GM12892 (cell line): ENCODE data around the gene MYADML2.

Experiments used
- POLR2A ChIP-seq: IDR thresholded peaks from 2 replicates; pipeline ENCODE4 v1.6.1; 2011; ENCODE audit warnings: low read depth, low read length, control low read depth
- POLR2AphosphoS5 ChIP-seq: IDR thresholded peaks from 2 replicates; pipeline ENCODE4 v1.6.1; 2011; ENCODE audit warnings: low read depth, low read length, control low read depth

DNA sequence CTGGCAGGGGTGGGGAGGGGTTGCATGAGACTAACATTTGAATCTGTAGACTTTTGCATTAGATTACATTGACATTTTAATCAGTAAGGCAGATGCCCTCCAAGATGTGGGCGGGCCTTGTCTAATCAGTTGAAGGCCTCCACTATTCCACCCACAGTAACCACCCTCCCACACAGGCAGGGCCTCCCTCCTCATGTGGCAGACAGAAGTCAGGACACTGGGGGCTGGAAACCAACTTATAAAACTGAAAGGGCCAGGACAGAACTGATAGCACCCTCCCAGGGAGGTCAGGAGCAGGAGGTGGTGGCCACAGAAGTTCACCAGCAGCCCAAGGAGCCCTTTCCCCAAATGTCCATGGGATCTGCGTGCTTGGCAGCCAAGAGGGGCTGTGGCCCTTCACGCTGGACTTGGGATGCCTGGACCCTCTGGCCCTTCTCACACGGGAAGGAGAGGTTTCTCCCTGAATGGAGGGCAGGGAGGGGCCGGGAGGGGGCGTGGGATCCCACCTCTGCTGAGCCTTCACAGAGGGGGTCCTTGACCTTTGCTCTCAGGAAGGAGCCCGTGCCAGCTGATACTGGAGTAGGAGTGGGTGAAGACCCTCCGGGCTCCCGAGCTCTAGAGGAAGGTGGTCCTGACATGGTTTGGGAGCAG is 14.6 kb downstream of the MYADML2 start:
- TF ChIP-seq POLR2A, result no peak
- no peak for TF ChIP-seq POLR2AphosphoS5
